ENCODE measurements around the gene PYDC1. TPM values are rescaled to one million over a fixed set of nuclear protein-coding genes. Genes with fewer than 3 reads are reported as not detected.

The PYDC1 gene
- polyA plus RNA-seq, 1 donor from 2014 or later: not detected

DNA sequence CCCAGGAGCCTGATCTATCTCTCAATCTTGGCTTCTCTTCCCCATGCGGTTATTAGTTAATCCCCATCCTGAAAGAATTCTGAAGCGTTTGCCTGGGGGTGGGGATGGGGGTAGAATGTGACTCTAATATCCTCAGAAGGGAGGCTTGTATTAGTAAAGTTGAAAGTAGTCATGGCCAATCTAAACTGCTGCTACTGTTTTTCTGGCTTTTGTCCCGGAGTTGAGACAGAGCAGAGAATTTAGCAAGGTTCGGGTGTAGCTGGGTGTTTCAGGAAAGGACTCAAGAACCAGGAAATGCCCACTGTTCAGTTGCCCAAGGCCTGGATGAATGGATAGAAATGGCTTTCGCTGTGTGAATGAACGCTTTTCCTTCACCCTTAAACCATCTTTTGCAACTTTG lies 25.3 kb upstream of the PYDC1 start:
- Mint-ChIP-seq H3K36me3 (no peaks in the 10 kb centered on the region), H3K27me3 (peaks cover 3% of the 10 kb centered on the region), H3K27ac (no peak overlapping the region), H3K9me3 (no peaks in the 10 kb centered on the region), H3K4me3 (no peak overlapping the region), H3K4me1 (peaks cover 7 to 10% (median 8%) of the 10 kb centered on the region in 3 donors)

DNA sequence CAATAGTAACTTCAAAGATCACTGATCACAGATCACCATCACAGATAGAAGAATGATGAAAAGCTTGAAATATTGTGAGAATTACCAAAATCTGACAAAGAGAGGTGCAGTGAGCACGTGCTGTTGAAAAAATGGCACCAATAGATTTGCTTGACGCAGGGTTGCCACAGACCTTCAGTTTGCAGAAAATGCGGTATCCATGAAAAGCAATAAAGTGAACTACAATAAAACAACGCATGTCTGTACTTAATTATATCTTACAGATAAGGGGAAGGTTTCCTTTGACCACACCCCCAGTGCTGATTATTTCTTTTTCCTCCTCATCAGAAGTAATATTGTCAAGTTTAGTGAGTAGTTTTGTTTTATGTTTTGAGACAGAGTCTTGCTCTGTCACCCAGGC lies 21.1 kb upstream of the PYDC1 start:
- H3K36me3 Mint-ChIP-seq: no peaks in the 10 kb centered on the region
- H3K4me3 Mint-ChIP-seq: no peak overlapping the region

DNA sequence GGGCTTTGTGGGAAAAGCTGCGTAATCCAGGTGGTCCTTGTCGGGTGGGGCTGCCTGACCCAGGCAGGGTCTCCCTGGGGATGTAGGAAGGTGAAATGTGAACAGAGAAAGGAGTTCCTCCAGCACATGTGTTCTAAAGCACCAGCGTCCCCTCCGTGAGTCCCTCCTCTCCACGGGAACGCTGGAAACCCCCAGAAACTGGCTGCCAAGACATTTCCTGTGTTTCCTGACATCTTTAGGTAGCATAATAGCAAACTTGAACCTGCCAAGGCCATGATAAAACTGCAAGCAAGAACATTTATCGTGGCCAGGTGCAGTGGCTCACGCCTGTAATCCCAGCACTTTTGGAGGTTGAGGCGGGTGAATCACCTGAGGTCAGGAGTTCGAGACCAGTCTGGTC lies 12.6 kb upstream of the PYDC1 start:
- Mint-ChIP-seq H3K4me3 (no peak overlapping the region), H3K27me3 (peaks cover 7% of the 10 kb centered on the region), H3K27ac (no peak overlapping the region), H3K36me3 (no peaks in the 10 kb centered on the region), H3K4me1 (no peaks in the 10 kb centered on the region), H3K9me3 (no peaks in the 10 kb centered on the region)

More for the DNA sequence above, 21.1 kb upstream of the PYDC1 start:
- H3K9me3 Mint-ChIP-seq: no peaks in the 10 kb centered on the region
- H3K27ac Mint-ChIP-seq: no peak overlapping the region
- peaks cover 4% of the 10 kb centered on the region for H3K27me3 Mint-ChIP-seq
- H3K4me1 Mint-ChIP-seq: peaks cover 0 to 7% (median 0%) of the 10 kb centered on the region in 3 donors

DNA sequence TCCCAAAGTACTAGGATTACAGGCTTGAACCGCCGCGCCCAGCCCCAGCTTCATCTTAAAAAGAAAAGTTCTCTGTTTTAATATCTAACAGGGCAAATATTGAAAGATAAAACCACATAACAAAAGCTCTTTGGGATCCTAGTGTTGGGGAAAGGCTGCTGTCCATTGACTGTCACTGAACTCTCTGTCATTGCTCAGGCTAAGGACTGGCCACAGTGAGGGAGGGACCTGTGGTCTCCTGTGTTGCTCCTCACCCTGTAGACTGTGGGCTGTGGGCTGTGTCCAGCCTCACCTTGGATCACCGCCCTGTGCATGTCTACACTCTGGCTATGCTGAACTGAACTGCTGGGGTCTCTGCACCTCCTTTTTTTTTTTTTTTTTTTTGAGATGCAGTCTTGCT lies 11.3 kb upstream of the PYDC1 start:
- Mint-ChIP-seq H3K4me1 (no peaks in the 10 kb centered on the region), H3K4me3 (no peak overlapping the region), H3K27ac (no peak overlapping the region), H3K36me3 (no peaks in the 10 kb centered on the region), H3K27me3 (peaks cover 4% of the 10 kb centered on the region), H3K9me3 (no peaks in the 10 kb centered on the region)

DNA sequence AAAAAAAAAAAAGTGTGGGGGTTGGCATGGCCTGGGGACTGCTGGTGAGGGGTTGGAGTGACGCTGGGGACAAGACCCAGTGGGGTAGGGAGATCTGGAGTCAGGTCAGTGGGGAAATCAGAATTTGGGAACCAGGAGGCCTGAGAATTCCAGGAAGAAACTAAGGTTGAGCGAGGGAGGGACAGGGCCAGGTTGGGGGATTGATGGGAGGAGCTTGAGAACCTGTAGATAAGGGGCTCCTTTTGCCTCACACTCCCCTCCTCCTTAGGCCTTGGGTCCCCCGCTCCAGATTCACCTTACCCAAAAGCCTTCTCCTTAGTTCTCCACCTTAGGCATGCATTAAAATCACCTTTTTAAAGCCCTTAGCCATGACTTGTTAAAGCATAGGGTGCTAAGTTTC lies 8.3 kb upstream of the PYDC1 start:
- no peak overlapping the region for H3K4me3 Mint-ChIP-seq
- no peaks in the 10 kb centered on the region for H3K36me3 Mint-ChIP-seq
- H3K4me1 Mint-ChIP-seq: peaks cover 0 to 2% (median 0%) of the 10 kb centered on the region in 3 donors
- no peak overlapping the region for H3K27ac Mint-ChIP-seq
- H3K27me3 Mint-ChIP-seq: no peaks in the 10 kb centered on the region
- H3K9me3 Mint-ChIP-seq: no peaks in the 10 kb centered on the region

DNA sequence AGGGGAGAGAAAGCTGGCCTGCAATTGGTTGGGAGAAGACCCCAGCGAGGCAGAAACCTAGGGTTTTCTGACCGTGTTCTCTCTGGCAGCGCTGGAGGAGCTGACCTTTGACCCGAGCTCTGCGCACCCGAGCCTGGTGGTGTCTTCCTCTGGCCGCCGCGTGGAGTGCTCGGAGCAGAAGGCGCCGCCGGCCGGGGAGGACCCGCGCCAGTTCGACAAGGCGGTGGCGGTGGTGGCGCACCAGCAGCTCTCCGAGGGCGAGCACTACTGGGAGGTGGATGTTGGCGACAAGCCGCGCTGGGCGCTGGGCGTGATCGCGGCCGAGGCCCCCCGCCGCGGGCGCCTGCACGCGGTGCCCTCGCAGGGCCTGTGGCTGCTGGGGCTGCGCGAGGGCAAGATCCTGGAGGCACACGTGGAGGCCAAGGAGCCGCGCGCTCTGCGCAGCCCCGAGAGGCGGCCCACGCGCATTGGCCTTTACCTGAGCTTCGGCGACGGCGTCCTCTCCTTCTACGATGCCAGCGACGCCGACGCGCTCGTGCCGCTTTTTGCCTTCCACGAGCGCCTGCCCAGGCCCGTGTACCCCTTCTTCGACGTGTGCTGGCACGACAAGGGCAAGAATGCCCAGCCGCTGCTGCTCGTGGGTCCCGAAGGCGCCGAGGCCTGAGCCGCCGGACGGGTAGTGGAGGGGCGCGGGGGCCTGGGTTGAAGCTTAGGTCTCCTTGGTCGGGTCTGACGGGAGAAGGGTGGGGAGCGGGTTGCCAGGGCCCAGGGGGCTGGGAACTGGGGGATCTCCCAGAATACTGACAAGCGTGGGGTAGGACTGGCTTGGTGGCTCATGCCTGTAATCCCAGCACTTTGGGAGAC lies 7.4 kb upstream of the PYDC1 start:
- Mint-ChIP-seq H3K9me3 (no peaks in the 10 kb centered on the region), H3K4me1 (peaks cover 0 to 2% (median 0%) of the 10 kb centered on the region in 3 donors), H3K27ac (no peak overlapping the region), H3K36me3 (no peaks in the 10 kb centered on the region), H3K4me3 (no peak overlapping the region), H3K27me3 (no peaks in the 10 kb centered on the region)

DNA sequence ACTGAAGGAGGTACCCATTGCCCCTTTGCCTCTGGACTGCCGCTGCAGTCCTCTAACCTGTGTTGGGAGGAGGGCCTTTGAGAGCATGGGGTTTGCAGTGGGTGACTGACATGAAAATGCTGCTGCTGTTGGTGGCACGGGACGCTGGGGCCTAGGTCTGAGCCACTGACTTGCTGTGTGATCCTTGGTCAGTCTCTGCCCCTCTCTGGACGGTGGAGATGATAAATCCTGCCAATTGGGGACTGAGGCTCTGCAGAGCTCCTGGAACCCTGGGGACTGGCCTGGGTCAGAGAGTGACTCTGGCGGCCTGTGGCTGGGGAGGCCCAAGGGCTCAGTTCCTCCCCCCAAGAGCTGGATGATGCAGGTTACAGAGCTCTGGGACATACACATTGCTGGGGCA lies 6.1 kb upstream of the PYDC1 start:
- H3K36me3 Mint-ChIP-seq: no peaks in the 10 kb centered on the region
- peaks cover 0 to 2% (median 0%) of the 10 kb centered on the region in 3 donors for H3K4me1 Mint-ChIP-seq
- no peak overlapping the region for H3K4me3 Mint-ChIP-seq

DNA sequence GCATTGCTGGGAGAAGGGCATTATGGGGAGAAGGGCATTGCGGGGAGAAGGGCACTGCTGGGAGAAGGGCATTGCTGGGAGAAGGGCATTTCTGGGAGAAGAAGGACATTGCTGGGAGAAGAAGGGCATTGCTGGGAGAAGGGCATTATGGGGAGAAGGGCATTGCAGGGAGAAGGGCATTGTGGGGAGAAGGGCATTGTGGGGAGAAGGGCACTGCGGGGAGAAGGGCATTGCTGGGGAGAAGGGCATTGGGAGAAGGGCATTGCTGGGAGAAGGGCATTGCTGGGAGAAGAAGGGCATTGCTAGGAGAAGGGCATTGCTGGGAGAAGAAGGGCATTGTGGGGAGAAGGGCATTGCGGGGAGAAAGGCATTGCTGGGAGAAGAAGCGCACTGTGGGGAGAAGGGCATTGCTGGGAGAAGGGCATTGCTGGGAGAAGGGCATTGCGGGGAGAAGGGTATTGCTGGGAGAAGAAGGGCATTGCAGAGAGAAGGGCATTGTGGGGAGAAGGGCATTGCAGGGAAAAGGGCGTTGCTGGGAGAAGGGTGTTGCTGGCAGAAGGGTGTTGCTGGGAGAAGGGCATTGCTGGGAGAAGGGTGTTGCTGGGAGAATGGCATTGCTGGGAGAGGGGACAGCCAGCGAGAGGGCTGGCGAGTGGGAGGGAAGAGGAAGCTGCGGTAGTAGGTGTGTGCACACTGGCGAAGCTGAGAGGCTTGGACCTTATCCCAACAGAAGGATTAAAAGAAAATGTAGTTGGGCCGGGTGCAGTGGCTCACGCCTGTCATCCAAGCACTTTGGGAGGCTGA lies 4.6 kb upstream of the PYDC1 start:
- H3K4me1 Mint-ChIP-seq: peaks cover 0 to 9% (median 4%) of the 10 kb centered on the region in 3 donors
- H3K9me3 Mint-ChIP-seq: no peaks in the 10 kb centered on the region
- no peak overlapping the region for H3K4me3 Mint-ChIP-seq
- no peaks in the 10 kb centered on the region for H3K36me3 Mint-ChIP-seq
- H3K27me3 Mint-ChIP-seq: peaks cover 23% of the 10 kb centered on the region
- no peak overlapping the region for H3K27ac Mint-ChIP-seq

More for the DNA sequence above, 6.1 kb upstream of the PYDC1 start:
- peaks cover 11% of the 10 kb centered on the region for H3K27me3 Mint-ChIP-seq
- no peak overlapping the region for H3K27ac Mint-ChIP-seq
- H3K9me3 Mint-ChIP-seq: no peaks in the 10 kb centered on the region

DNA sequence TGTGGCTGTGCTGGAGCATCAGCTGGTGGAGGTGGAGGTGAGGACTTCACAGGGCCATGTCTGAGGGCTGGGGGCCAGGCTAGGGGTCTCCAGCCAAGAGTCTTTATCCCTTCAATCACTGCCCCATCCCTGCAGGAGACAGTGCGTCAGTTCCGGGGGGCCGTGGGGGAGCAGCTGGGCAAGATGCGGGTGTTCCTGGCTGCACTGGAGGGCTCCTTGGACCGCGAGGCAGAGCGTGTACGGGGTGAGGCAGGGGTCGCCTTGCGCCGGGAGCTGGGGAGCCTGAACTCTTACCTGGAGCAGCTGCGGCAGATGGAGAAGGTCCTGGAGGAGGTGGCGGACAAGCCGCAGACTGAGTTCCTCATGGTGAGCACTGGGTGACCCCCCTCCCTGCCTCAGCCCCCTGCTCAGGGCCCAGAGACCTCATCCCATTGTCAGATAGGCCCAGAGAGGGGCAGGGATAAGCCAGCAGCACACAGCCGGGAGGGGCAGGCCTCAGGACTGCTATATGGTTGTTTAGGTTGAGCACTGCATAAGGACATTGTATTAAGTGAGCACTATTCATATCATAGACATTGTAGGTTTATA lies 2.3 kb upstream of the PYDC1 start:
- no peaks in the 10 kb centered on the region for H3K36me3 Mint-ChIP-seq
- H3K27me3 Mint-ChIP-seq: peaks cover 30% of the 10 kb centered on the region
- H3K4me3 Mint-ChIP-seq: no peak overlapping the region
- H3K9me3 Mint-ChIP-seq: no peaks in the 10 kb centered on the region
- peaks cover 6 to 16% (median 9%) of the 10 kb centered on the region in 3 donors for H3K4me1 Mint-ChIP-seq
- H3K27ac Mint-ChIP-seq: no peak overlapping the region

DNA sequence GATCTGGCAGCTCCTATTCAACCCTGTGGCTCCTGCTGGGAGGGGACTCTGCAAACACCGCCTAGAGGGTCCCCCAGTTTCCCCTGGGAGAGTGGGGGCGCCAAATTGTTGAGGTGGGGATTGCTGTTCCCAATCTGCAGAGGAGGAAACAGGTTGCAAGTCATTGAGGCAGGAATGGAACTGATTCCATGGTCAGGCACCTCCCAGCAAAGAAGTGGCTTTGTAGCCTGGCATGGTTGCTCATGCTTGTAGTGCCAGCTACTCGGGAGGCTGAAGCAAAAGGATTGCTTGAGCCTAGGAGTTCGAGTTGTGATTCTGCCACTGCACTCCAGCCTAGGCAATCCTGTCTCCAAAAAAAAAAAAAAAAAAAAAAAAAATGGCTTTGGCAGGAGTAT lies 198 bp upstream of the PYDC1 start:
- peak overlapping the region; percentile 70 to 92 (median 76) for H3K4me3 Mint-ChIP-seq
- H3K9me3 Mint-ChIP-seq: no peaks in the 10 kb centered on the region
- H3K36me3 Mint-ChIP-seq: no peaks in the 10 kb centered on the region
- no peak overlapping the region for H3K27ac Mint-ChIP-seq
- H3K4me1 Mint-ChIP-seq: peaks cover 6 to 16% (median 15%) of the 10 kb centered on the region in 3 donors
- H3K27me3 Mint-ChIP-seq: peaks cover 32% of the 10 kb centered on the region

DNA sequence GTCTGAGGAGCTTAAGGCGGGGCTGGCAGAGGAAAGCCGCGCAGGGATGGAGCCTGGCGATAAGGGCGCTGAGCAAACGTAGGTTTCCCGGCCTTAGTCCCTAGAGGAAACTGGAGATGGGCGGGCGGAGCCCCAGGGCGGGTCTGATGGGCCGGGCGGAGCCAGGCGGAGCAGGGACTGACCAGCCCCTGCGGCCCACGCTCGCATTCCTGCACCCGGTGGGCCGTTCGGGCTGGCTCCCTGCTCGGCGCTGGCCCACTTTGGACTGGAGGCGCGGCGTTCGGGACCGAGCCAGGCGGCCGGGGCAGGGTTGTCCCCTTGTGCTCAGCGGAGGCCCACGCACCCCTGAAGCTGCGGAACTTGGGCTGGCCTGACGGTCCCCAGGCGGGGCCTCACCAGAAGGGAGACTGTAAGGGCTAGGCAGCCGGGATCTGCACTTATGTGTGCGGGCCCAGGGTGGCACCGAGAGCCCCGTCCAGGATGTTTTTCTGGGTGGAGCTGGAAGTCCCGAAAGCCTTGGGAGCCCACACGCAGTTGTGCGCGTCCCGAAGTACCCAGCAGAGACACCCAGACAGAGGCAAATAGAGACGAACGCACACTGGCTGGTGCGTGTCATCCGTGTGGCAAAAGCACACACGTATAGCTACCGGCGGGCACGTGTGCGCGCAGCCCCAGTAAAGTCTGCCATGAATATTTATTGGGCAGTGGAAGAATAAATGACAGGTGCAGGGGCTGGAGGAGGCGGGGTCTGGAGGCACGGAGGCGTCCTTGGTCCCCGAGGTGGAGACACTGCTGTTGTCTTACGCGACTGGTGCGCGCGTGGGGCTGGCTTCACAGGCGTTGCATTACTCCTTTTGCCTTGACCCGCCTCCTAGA lies 1.4 kb downstream of the PYDC1 start:
- peaks cover 32% of the 10 kb centered on the region for H3K27me3 Mint-ChIP-seq
- peak overlapping the region in 2 of 3 donors; percentile 25 to 81 for H3K27ac Mint-ChIP-seq
- peak overlapping the region; percentile 70 to 92 (median 76) for H3K4me3 Mint-ChIP-seq
- H3K4me1 Mint-ChIP-seq: peaks cover 9 to 23% (median 20%) of the 10 kb centered on the region in 3 donors
- no peaks in the 10 kb centered on the region for H3K36me3 Mint-ChIP-seq
- no peaks in the 10 kb centered on the region for H3K9me3 Mint-ChIP-seq

DNA sequence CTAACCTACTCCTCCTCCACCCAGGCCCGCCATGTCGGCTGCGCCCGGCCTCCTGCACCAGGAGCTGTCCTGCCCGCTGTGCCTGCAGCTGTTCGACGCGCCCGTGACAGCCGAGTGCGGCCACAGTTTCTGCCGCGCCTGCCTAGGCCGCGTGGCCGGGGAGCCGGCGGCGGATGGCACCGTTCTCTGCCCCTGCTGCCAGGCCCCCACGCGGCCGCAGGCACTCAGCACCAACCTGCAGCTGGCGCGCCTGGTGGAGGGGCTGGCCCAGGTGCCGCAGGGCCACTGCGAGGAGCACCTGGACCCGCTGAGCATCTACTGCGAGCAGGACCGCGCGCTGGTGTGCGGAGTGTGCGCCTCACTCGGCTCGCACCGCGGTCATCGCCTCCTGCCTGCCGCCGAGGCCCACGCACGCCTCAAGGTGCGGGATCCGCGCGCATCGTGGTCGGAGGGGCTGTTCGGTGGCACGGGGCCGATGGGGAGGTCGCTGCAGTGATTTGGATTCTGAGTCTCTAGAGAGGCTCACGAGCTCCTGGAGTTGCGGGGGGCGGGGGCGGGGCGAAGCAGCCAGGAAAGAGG lies 2.1 kb downstream of the PYDC1 start:
- Mint-ChIP-seq H3K4me3 (peak overlapping the region; percentile 70 to 92 (median 76)), H3K27me3 (peaks cover 32% of the 10 kb centered on the region), H3K27ac (no peak overlapping the region), H3K9me3 (no peaks in the 10 kb centered on the region), H3K4me1 (peaks cover 9 to 23% (median 20%) of the 10 kb centered on the region in 3 donors), H3K36me3 (no peaks in the 10 kb centered on the region)

DNA sequence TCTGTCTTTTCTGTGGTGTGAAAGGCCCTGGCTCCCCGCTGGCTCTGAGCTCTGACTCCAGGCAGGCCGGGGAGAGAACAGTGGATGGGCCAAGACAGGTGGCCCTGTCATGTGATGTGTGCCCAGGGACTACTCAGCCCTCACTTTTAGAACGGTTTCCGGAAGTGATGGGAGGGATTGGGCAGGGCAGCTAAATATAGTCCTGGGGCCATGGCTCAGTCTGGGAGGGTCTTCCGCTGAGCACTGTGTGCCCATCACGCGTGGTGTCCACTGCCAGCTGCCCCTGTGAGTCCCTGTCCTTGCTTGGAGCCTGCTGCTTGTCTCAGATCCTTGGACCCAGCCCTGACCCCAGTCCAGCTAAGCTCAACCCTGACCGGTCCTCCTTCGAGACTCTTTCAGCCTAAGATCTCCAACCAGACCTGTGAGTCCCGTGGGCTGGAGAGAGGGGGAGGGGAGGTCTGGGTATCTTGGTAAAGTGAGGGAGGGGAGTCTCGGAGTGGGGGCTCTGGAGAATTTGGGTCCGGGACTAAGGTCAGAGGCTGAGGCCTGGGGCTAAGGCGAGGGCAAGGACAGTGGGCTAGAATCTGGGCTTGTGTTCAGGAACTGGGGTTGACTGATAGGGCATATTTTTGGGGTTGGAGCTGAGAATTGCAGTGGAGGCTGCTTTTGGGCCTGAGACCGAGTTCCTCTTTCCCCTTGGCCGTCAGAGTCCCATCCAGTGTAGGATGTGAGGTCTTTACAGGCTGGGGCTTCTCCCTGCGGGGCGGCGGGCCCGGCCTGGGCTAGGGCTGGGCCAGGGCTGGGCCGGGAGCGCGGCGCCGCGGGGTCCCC lies 2.8 kb downstream of the PYDC1 start, which contains the start of gene TRIM72:
TSS of gene TRIM72 (plus strand) at position 243 of the 831 bp plus-strand sequence. CDS start 620 bp downstream, outside the sequence.
- no peaks in the 10 kb centered on the region for H3K9me3 Mint-ChIP-seq
- peak within 1 kb of the TSS; percentile 70 to 92 (median 76) for H3K4me3 Mint-ChIP-seq
- no peak within 1 kb of the TSS for H3K27ac Mint-ChIP-seq
- H3K36me3 Mint-ChIP-seq: no peaks in the 10 kb centered on the region
- peaks cover 9 to 23% (median 20%) of the 10 kb centered on the region in 3 donors for H3K4me1 Mint-ChIP-seq
- H3K27me3 Mint-ChIP-seq: peaks cover 30% of the 10 kb centered on the region
